Endothelial cell of umbilical vein (primary cell): ENCODE data around the gene MORN5. TPM values are rescaled to one million over a fixed set of nuclear protein-coding genes. Genes with fewer than 3 reads are reported as not detected.

Experiments
- BruUV-seq: library from RNA; stranded (reverse); fragments of 400-500 nt; replicated peaks from 2 replicates; lab custom pipeline; 2021; lab: Mats Ljungman, UMichigan
- CTCF ChIA-PET: fragments of 300-600, 350-600 bp; sonication (Branson Sonifier 250); formaldehyde crosslinking; loops from one replicate; lab custom pipeline; 2021; ENCODE audit warnings: antibody characterized with exemption, inconsistent platforms; lab: Charles Lee
- POLR2A ChIA-PET: fragments of 300-600, 350-600 bp; sonication (Branson Sonifier 250); formaldehyde crosslinking; loops from one replicate; lab custom pipeline; 2021; ENCODE audit warnings: antibody characterized with exemption, inconsistent platforms; lab: Charles Lee
- DNase-seq: peaks from one replicate; pipeline ENCODE4 v3.0.0-alpha.2; 2011; ENCODE audit warnings: low read depth, low spot score
- FAIRE-seq: peaks from 2 replicates; lab custom pipeline; 2011; peaks lifted over from hg19 to GRCh38; lab: Jason Lieb, UNC
- H2AFZ ChIP-seq: 2 replicates; pipeline ENCODE4 v1.6.0; 2012; ENCODE audit warnings: low read depth, low read length, control low read depth, inconsistent platforms
- H3K27ac ChIP-seq: 2 replicates; pipeline ENCODE4 v1.5.1; 2011; ENCODE audit warnings: low read depth, mild to moderate bottlenecking, control low read depth, low read length, moderate library complexity; ENCODE audit not compliant: insufficient read depth
- H3K27me3 ChIP-seq, 2 experiments: 2 replicates each; pipeline versions ENCODE4 v1.6.0 to v1.6.1; 2011; ENCODE audit warnings: low read length in 2 of 2, mixed read lengths in 1 of 2; ENCODE audit not compliant: control insufficient read depth in 2 of 2, insufficient read depth in 2 of 2
- H3K36me3 ChIP-seq, 2 experiments: 2 replicates in 1 of 2; 3 replicates in 1 of 2; pipeline ENCODE4 v1.5.1; 2011; ENCODE audit warnings: low read length in 2 of 2, mild to moderate bottlenecking in 1 of 2, moderate library complexity in 1 of 2; ENCODE audit not compliant: control insufficient read depth in 2 of 2, insufficient read depth in 2 of 2; ENCODE audit errors: extremely low read depth in 1 of 2
- H3K4me1 ChIP-seq: 3 replicates; pipeline ENCODE4 v1.5.1; 2011; ENCODE audit warnings: mild to moderate bottlenecking, low read length; ENCODE audit not compliant: control insufficient read depth, insufficient read depth; ENCODE audit errors: extremely low read depth
- H3K4me2 ChIP-seq: 2 replicates; pipeline ENCODE4 v1.6.1; 2011; ENCODE audit warnings: low read length, control low read depth, mixed read lengths; ENCODE audit not compliant: insufficient read depth
- H3K4me3 ChIP-seq, 3 experiments: fragments of 200-600 bp in 1 of 3; sonication (generic), shearing (Covaris generic) in 1 of 3; replicated peaks in 1 of 3; 2 replicates each; pipeline ENCODE4 v1.5.1; 2011 to 2016; ENCODE audit warnings: control low read depth in 3 of 3, low read length in 3 of 3, mild to moderate bottlenecking in 2 of 3, inconsistent platforms in 1 of 3, low read depth in 1 of 3, moderate library complexity in 1 of 3; ENCODE audit not compliant: insufficient read depth in 1 of 3
- H3K79me2 ChIP-seq: 2 replicates; pipeline ENCODE4 v1.6.0; 2012; ENCODE audit warnings: low read length, inconsistent platforms; ENCODE audit not compliant: control insufficient read depth, insufficient read depth
- H3K9ac ChIP-seq: replicated peaks from 2 replicates; pipeline ENCODE3; 2011; ENCODE audit warnings: low read length, control low read depth; ENCODE audit not compliant: insufficient read depth; ENCODE audit errors: extremely low read depth
- H3K9me1 ChIP-seq: replicated peaks from 3 replicates; pipeline ENCODE4 v1.6.0; 2011; ENCODE audit warnings: mild to moderate bottlenecking, low read length; ENCODE audit not compliant: control insufficient read depth, insufficient read depth; ENCODE audit errors: extremely low read depth
- H3K9me3 ChIP-seq: replicated peaks from 2 replicates; pipeline ENCODE4 v1.5.1; 2012; ENCODE audit warnings: low read length, inconsistent platforms; ENCODE audit not compliant: control insufficient read depth, insufficient read depth
- H4K20me1 ChIP-seq: replicated peaks from 2 replicates; pipeline ENCODE3; 2011; ENCODE audit warnings: mild to moderate bottlenecking, low read length; ENCODE audit not compliant: control insufficient read depth, insufficient read depth; ENCODE audit errors: extremely low read depth
- EZH2 ChIP-seq: IDR thresholded peaks from 2 replicates; pipeline ENCODE4 v1.6.1; 2012; ENCODE audit warnings: borderline replicate concordance, low read depth, mild to moderate bottlenecking, moderate library complexity, low read length, inconsistent platforms; ENCODE audit not compliant: severe bottlenecking
- JUN ChIP-seq: IDR thresholded peaks from 2 replicates; pipeline ENCODE4 v1.6.1; 2011; ENCODE audit warnings: borderline replicate concordance, low read depth; ENCODE audit not compliant: insufficient read length, insufficient read depth
- MYC ChIP-seq: IDR thresholded peaks from one replicate; pipeline ENCODE4 v1.6.1; 2011; ENCODE audit warnings: mild to moderate bottlenecking, low read depth, low read length
- POLR2AphosphoS5 ChIP-seq: IDR thresholded peaks from 2 replicates; pipeline ENCODE4 v1.6.1; 2012; ENCODE audit warnings: low read depth, mild to moderate bottlenecking, control low read depth, low read length, moderate library complexity; ENCODE audit not compliant: insufficient read depth
- dilution Hi-C: fragments of 300-500 bp; cut with MboI; formaldehyde crosslinking; loops from one replicate; pipeline ENCODE4 v1.15.0; 2019; ENCODE audit warnings: low sequenced_read_pairs; ENCODE audit not compliant: extremely low pct_ligation_motif_present
- intact Hi-C: fragments of 100-400 bp; cut with micrococcal nuclease; formaldehyde crosslinking; loops from one replicate; pipeline ENCODE4 v1.10.0; 2022
- polyA plus RNA-seq, 4 experiments: library from polyadenylated mRNA; depleted of rRNA in 3 of 4; stranded (reverse) in 3 of 4; unstranded in 1 of 4; fragments of >200 nt; gene quantifications; 2 replicates each; pipeline versions ENCODE4 v1.2.1 to v1.2.3, GENCODE V29; 2011 to 2012; ENCODE audit warnings: missing spikeins in 1 of 4
- total RNA-seq: library from RNA; stranded (reverse); gene quantifications from 2 replicates; pipeline ENCODE4 v1.2.3, GENCODE V29; 2021
- TF ChIP-seq, protein P1 (sequence below), 2 donors: IDR thresholded peaks; 1 replicate in 1 of 2; 2 replicates in 1 of 2; pipeline ENCODE4 v1.5.1; 2011; ENCODE audit warnings: low read length in 2 of 2, mild to moderate bottlenecking in 2 of 2, moderate library complexity in 2 of 2, control low read depth in 1 of 2, inconsistent platforms in 1 of 2, low read depth in 1 of 2; ENCODE audit not compliant: insufficient read depth in 1 of 2; ENCODE audit errors: extremely low read depth in 1 of 2

MORN5 gene
- total and polyA plus RNA-seq, 2 donors (not counting 3 experiments of a cell fraction or from before 2014, with no cell fraction given), result not detected

DNA sequence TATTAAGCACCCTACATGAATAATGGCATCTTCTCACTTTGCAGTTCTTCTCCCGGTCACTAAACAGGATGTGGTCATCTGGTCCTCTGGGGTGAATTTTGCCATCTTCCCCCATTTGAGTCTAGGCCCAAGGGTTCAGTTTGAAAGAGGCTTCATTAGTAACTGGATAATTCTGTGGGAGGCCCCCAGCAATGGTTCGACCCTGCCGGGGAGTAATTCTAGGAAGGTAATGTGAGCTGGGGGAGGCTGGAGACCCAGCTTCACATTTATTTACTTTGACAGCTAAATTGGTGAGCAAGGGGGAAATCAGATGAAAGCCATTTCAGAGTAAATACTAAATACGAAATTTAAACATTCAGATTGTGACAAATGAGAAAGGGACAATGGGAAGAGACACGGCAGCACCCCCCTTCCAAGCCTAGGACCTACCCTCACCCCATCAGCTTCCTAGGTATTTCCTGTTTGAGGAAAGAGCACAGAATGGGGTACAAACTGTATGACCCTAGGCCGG, 73.1 kb downstream of the MORN5 start:
- no peak overlapping the region for H2AFZ ChIP-seq
- H3K9ac ChIP-seq, result no peak overlapping the region
- FAIRE-seq, result no peak
- H3K36me3 ChIP-seq, result no peaks in the 10 kb centered on the region
- intact Hi-C loops, result no loop called here
- no peaks in the 10 kb centered on the region for H3K9me3 ChIP-seq
- dilution Hi-C loops, result no loop called here
- DNase-seq, result no peak
- H3K9me1 ChIP-seq, result no peaks in the 10 kb centered on the region
- CTCF ChIA-PET, result interaction anchor here (0.6 kb wide), 1 partner anchor 68 kb away, joined by 6 read pairs; no protein-coding TSS in a partner anchor
- no peak overlapping the region for H3K27ac ChIP-seq
- TF ChIP-seq POLR2AphosphoS5 (no peak), JUN (no peak), MYC (no peak), EZH2 (no peak)
- TF ChIP-seq, protein P1, sequence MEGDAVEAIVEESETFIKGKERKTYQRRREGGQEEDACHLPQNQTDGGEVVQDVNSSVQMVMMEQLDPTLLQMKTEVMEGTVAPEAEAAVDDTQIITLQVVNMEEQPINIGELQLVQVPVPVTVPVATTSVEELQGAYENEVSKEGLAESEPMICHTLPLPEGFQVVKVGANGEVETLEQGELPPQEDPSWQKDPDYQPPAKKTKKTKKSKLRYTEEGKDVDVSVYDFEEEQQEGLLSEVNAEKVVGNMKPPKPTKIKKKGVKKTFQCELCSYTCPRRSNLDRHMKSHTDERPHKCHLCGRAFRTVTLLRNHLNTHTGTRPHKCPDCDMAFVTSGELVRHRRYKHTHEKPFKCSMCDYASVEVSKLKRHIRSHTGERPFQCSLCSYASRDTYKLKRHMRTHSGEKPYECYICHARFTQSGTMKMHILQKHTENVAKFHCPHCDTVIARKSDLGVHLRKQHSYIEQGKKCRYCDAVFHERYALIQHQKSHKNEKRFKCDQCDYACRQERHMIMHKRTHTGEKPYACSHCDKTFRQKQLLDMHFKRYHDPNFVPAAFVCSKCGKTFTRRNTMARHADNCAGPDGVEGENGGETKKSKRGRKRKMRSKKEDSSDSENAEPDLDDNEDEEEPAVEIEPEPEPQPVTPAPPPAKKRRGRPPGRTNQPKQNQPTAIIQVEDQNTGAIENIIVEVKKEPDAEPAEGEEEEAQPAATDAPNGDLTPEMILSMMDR (IDR thresholded peaks at IDR 0.05; ENCODE audit: extremely low read depth in 1 of 2, insufficient read depth in 1 of 2, low read depth in 1 of 2, low read length in 2 of 2), result no peak
- POLR2A ChIA-PET, result no interaction called here
- no peak overlapping the region for H3K4me3 ChIP-seq
- no peaks in the 10 kb centered on the region for H3K79me2 ChIP-seq
- H3K4me2 ChIP-seq, result no peak overlapping the region
- no peaks in the 10 kb centered on the region for H4K20me1 ChIP-seq
- peaks cover 4% of the 10 kb centered on the region for H3K4me1 ChIP-seq
- H3K27me3 ChIP-seq, result peaks cover 24 to 33% of the 10 kb centered on the region in 2 experiments
- no TSS peak for BruUV-seq
